Naive thymus-derived CD8-positive, alpha-beta T cell (primary cell): ENCODE data around the gene CAPNS1. TPM values are rescaled to one million over a fixed set of nuclear protein-coding genes. Genes with fewer than 3 reads are reported as not detected.

Source experiments
- polyA plus RNA-seq, 3 donors: library from polyadenylated mRNA; unstranded; fragments of 300-500 nt; fragmentation: Illumina TruSeq; gene quantifications; one replicate each; pipeline ENCODE4 v1.2.3, GENCODE V29; 2021
- total RNA-seq, 8 experiments: library from RNA in 2 of 8; stranded (reverse) in 2 of 8; gene quantifications; one replicate each; pipeline ENCODE4 v1.2.3 and lab custom pipeline; 2021 to 2026

CAPNS1 gene
- total and polyA plus RNA-seq, 5 experiments from 2014 or later = 93.4 to 239 (median 137) TPM

Other genes with a start within 250 kb of the CAPNS1 start
- 10 to 100 TPM; 42.7 to 48.7 TPM for gene NFKBID, start 239.5 kb upstream of the CAPNS1 start, total RNA-seq
- 1 to 10 TPM; 1.2 to 2.8 (median 2.5) TPM for gene NFKBID, start 239.5 kb upstream of the CAPNS1 start, polyA plus RNA-seq
- 10 to 100 TPM; 85.7 to 87.7 TPM for gene HCST, start 237.5 kb upstream of the CAPNS1 start, total RNA-seq
- gene HCST, start 237.5 kb upstream of the CAPNS1 start, polyA plus RNA-seq = 1,000 to 10,000 TPM; 1,254 to 1,751 (median 1,469) TPM
- 1 to 10 TPM; 3.1 to 5.8 TPM for gene TYROBP, start 231.8 kb upstream of the CAPNS1 start, total RNA-seq
- gene TYROBP, start 231.8 kb upstream of the CAPNS1 start, polyA plus RNA-seq = 10 to 100 TPM in 1 of 3 donors, 1 to 10 TPM in 2; 4.4 to 72.6 (median 5.6) TPM
- gene LRFN3, start 203.7 kb upstream of the CAPNS1 start, total RNA-seq = 10 to 100 TPM; 11.2 to 11.4 TPM
- gene LRFN3, start 203.7 kb upstream of the CAPNS1 start, polyA plus RNA-seq = 1 to 10 TPM in 2 of 3 donors, under 1 TPM in 1; 0.62 to 1.4 (median 1.1) TPM
- 10 to 100 TPM; 19.4 to 24.2 TPM for gene SDHAF1, start 144.9 kb upstream of the CAPNS1 start, total RNA-seq
- 10 to 100 TPM; 31.9 to 50.9 (median 34.9) TPM for gene SDHAF1, start 144.9 kb upstream of the CAPNS1 start, polyA plus RNA-seq
- 1 to 10 TPM; 3.5 to 4.7 TPM for gene SYNE4, start 131.3 kb upstream of the CAPNS1 start, total RNA-seq
- gene SYNE4, start 131.3 kb upstream of the CAPNS1 start, polyA plus RNA-seq = under 1 TPM in 1 of 3 donors, not detected in 2; 0.19 TPM
- 10 to 100 TPM; 58.1 to 65.5 TPM for gene ALKBH6, start 125.9 kb upstream of the CAPNS1 start, total RNA-seq
- 10 to 100 TPM; 18.7 to 25.6 (median 21.9) TPM for gene ALKBH6, start 125.9 kb upstream of the CAPNS1 start, polyA plus RNA-seq
- 1 to 10 TPM; 1.3 to 1.7 TPM for gene CLIP3, start 107.2 kb upstream of the CAPNS1 start, total RNA-seq
- gene CLIP3, start 107.2 kb upstream of the CAPNS1 start, polyA plus RNA-seq = 1 to 10 TPM in 2 of 3 donors, not detected in 1; 1.4 to 2.6 TPM
- 1 to 10 TPM; 3.6 to 4.6 TPM for gene THAP8, start 85.8 kb upstream of the CAPNS1 start, total RNA-seq
- gene THAP8, start 85.8 kb upstream of the CAPNS1 start, polyA plus RNA-seq = 1 to 10 TPM; 2.4 to 7.2 (median 5.3) TPM
- gene WDR62, start 85.2 kb upstream of the CAPNS1 start, total RNA-seq = 1 to 10 TPM; 2.0 to 2.5 TPM
- gene WDR62, start 85.2 kb upstream of the CAPNS1 start, polyA plus RNA-seq = under 1 TPM in 2 of 3 donors, not detected in 1; 0.13 to 0.23 TPM
- not detected for gene OVOL3, start 28.9 kb upstream of the CAPNS1 start, total RNA-seq
- not detected for gene OVOL3, start 28.9 kb upstream of the CAPNS1 start, polyA plus RNA-seq
- 10 to 100 TPM; 37.2 to 48.8 TPM for gene POLR2I, start 25.2 kb upstream of the CAPNS1 start, total RNA-seq
- 100 to 1,000 TPM; 124 to 168 (median 149) TPM for gene POLR2I, start 25.2 kb upstream of the CAPNS1 start, polyA plus RNA-seq
- 100 to 1,000 TPM; 111 to 120 TPM for gene TBCB, start 24.6 kb upstream of the CAPNS1 start, total RNA-seq
- gene TBCB, start 24.6 kb upstream of the CAPNS1 start, polyA plus RNA-seq = 100 to 1,000 TPM; 169 to 208 (median 179) TPM
- gene COX7A1, start 12.4 kb downstream of the CAPNS1 start, total RNA-seq = not detected
- gene COX7A1, start 12.4 kb downstream of the CAPNS1 start, polyA plus RNA-seq = not detected
- 1 to 10 TPM; 7.2 to 9.4 TPM for gene ZNF565, start 74.6 kb downstream of the CAPNS1 start, total RNA-seq
- 1 to 10 TPM; 1.7 to 4.8 (median 2.5) TPM for gene ZNF565, start 74.6 kb downstream of the CAPNS1 start, polyA plus RNA-seq
- gene ZNF146, start 75.0 kb downstream of the CAPNS1 start, total RNA-seq = 10 to 100 TPM; 71.8 to 86.0 TPM
- gene ZNF146, start 75.0 kb downstream of the CAPNS1 start, polyA plus RNA-seq = 10 to 100 TPM; 51.4 to 88.6 (median 67.9) TPM
- gene ZFP14, start 239.1 kb downstream of the CAPNS1 start, total RNA-seq = 10 to 100 TPM; 21.3 to 22.1 TPM
- gene ZFP14, start 239.1 kb downstream of the CAPNS1 start, polyA plus RNA-seq = 1 to 10 TPM; 3.4 to 5.5 (median 4.6) TPM